CD4-positive, alpha-beta T cell treated with Interleukin-4 for 4 hours (primary cell): Measurements from ENCODE around the gene RNLS.

ENCODE experiments used
- DNase-seq: peaks from one replicate; pipeline ENCODE4 v3.0.0-alpha.2; 2020

Gene RNLS

DNA sequence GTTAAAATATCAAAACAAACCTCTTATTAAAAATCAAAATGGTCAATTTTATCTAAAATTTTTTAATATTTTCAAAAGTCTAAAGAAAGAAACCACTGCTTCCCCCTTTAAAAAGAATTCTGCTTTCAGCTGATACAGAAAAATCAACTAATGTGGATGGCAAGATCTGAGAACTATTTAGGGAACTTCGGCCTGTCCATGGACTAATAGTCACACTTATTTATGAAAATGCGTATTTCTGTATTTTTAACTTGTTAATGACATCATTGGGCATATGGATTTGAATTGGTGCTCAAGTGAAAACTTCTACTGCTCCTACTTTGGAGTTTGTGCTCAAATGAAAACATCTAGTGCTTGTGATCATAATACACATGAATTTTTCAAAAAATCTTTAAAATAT lies 31.9 kb downstream of the RNLS start:
- no peak for DNase-seq

- DNase-seq: no peak
These were observed 36.6 kb downstream of the RNLS start for GRCh38 chr10:88546497-88546896.

DNA sequence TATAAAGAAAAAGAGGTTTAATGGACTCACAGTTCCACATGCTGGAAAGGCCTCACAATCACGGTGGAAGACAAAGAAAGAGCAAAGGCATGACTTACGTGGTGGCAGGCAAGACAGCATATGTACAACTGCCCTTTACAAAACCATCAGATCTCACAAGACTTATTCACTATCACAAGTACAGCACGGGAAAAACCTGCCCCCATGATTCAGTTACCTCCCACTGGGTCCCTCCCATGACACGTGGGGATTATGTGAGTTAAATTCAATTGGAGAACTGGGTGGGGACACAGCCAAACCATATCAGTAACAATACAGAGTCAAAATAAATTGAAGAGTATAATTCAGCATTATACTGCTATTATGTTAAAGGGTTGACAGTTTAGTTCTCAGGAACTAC lies 37.8 kb downstream of the RNLS start:
- no peak for DNase-seq

- no peak for DNase-seq
These were observed 38.8 kb downstream of the RNLS start for GRCh38 chr10:88544140-88544870.

DNA sequence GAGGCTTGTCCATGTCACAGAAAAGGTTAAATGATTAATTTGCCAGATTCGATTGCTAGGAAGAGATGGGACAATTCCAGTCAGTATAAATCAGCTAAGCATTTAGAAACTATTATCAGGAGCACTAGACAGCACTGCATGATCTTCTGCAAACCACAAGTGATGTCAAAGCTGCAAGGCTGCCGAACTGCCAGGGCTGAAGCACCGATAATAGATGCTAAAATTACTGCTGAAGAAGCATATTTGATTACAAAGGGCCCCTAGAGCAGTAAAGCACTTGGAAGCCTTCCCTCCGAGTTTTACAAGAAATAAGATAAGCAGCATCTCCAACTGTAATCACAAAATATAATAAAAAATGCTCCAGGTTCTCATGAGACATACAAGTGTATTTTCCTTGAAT lies 40.6 kb downstream of the RNLS start:
- DNase-seq: no peak

DNA sequence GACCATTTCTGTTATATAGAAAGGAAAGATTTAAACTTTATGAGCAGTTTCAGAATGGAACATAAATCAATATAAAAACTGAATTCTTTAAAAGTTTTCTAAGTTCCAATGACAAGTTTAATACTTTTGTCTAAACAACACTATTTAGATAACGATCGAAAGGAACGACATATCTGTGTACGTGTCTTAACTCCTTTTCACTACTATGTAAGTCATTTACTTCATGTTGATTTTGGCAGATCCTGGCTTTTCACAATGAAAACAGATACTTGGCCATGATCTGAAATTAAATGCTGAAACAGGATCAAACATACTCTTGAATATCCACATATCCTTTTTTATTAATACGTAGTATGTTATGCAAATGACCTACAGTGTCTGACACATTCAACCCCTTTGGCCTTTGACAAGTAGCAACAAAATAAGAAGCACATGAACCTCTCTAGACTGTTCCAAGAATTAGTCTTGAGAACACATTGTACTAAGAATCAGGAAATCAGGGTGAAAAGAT lies 41.9 kb downstream of the RNLS start:
- no peak for DNase-seq

DNA sequence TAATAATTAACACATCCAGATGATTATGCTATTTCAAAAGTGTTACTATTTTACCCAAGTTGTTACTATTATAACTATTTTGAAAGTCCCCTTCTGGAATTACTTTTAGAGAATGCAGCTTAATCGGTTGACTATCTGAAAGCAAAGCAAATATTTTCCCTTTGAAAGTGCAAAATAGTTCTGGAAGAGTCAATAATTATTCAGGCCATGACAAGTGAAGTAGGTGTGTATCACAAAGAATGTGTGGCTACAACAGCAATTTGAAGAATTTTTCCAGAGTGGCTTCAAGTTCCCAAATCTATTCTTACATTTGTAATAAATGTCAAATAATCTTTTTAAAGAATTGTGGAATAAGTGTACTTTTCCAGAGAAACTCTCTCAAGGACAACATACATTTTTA lies 42.8 kb downstream of the RNLS start:
- no peak for DNase-seq

- no peak for DNase-seq
These were observed 45.1 kb downstream of the RNLS start for GRCh38 chr10:88538048-88538447.

DNA sequence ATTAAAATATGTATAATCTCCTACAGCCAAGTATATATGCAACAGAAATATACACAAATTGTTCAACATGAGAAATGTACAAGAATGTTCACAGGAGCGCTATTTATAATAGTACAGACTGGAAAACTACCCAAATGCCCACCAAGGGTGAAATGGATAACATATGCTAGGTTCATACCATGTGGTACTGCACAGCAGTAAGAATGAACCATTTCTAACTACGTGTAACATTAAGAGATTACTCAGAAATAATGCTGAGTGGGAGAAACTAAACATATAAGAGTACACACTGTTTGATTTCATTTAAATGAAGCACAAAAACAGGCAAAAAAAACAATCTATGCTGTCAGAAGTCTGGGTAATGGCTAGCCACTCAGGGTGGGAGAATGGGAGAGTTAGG lies 45.8 kb downstream of the RNLS start:
- no peak for DNase-seq

DNA sequence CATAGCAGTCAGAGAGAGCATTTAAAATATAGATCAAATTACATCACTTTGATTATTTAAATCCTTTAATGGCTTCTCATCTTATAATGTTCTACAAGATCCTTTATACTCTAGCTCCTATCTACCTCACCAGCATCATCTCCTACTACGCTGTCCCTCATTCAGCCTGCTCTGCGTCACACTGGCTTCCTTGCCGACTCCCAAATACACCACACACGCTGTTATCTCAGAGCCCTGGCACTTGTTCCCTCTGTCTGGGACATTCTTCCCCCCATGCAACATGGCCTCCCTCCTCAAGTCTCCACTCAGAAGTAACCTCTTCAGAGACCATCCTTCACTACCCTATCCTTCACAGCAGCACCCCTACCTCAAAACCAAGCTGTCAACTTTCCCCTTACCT lies 46.7 kb downstream of the RNLS start:
- no peak for DNase-seq

- no peak for DNase-seq
These were observed 48.9 kb downstream of the RNLS start for GRCh38 chr10:88534072-88534665.

DNA sequence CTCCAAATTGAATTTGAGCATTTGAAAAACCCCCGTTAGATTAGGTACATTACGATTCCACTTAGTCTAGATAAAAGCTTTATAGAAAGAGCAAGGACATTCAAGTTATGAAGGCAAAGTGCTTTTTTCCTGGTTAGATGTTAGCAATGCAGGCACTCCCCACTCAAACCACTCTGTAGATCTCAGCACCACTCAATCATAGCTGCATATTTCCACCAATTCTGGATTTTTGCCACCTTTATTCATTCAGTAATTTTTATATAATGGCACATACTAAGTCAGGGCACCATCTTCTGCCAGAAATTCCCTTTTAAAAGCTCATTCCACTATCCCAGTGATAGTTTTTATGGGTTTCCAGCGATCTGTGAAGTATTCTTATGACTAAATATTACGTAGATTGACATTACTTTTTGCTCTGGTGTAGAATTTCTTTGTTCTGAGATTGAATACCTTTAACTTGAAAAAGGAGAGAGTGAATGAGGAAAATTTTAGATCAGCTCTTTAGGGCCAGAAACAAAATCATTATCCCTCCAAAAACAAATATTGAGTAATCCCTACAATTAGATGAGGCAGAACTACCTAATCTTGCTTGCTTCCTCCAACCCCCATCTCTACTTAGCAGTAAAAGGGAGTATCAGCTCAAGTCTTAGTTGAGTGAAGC lies 51.6 kb downstream of the RNLS start:
- DNase-seq: no peak

- DNase-seq: no peak
These were observed 52.3 kb downstream of the RNLS start for GRCh38 chr10:88530629-88531391.

GRCh38 chr10:88530093-88530492 lies 53.0 kb downstream of the RNLS start:
- no peak for DNase-seq

- DNase-seq: no peak
These were observed 54.1 kb downstream of the RNLS start for GRCh38 chr10:88528806-88529570.

DNA sequence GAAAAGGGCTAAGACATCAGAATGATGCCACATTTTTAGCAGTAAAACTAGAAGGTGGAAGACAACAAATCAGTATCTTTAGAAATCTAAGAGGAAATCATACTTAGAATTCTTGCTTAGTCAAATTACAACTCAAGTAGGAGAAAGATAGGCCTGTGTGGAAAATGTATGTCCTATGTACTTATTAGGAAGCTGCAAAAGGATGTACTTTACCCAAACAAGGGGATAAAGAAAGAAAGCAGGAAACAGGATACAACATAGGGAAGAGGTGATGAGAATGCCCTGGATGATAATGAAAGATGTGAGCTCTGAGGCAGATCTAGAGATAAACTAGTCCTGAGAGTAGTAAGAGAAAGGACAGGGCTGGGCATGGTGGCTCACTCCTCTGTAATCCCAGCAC lies 54.9 kb downstream of the RNLS start:
- DNase-seq: no peak

DNA sequence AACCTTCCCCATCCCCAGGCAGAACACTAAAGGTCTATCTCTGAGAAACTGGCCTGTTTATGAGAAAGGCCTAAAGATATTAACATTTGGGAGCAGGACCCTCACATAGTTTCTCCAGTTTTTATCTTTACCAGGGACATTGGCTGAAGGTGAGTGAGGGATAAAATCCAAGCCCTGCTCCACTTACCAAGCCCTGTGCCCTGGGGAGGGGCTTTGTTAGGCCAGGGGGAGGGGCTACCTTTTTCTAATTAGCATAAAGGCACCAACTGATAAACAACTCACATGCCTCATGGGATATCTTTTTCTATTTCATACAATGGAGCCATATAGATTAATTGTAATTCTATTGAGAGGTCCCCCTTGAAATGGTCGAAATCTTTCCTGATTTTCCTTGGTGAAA lies 55.9 kb downstream of the RNLS start:
- no peak for DNase-seq

DNA sequence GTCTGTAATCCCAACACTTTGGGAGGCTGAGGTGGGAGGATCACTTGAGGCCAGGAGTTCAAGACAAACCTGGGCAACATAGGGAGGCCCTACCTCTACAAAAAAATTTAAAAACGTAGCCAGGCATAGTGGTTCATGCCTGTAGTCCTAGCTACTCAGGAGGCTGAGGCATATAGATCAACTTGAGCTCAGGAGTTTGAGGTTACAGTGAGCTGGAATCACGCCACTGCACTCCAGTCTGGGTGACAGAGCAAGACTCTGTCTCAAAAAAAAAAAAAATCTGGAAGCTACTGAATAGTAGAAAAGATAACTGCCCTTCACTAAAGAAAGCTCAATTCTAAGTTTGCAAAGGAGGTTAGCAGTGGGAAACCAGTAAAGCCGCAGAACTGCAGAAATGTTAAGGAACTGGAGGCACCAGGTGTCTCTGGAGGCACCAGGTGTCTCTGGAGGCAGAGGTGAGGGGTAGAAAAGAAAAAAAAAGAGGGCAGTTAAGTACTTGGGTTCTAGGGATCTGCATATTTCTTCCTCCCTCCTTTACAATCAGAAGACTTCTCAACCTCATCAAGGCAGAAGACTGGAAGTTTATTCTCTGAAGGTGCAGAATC lies 56.5 kb downstream of the RNLS start:
- no peak for DNase-seq

DNA sequence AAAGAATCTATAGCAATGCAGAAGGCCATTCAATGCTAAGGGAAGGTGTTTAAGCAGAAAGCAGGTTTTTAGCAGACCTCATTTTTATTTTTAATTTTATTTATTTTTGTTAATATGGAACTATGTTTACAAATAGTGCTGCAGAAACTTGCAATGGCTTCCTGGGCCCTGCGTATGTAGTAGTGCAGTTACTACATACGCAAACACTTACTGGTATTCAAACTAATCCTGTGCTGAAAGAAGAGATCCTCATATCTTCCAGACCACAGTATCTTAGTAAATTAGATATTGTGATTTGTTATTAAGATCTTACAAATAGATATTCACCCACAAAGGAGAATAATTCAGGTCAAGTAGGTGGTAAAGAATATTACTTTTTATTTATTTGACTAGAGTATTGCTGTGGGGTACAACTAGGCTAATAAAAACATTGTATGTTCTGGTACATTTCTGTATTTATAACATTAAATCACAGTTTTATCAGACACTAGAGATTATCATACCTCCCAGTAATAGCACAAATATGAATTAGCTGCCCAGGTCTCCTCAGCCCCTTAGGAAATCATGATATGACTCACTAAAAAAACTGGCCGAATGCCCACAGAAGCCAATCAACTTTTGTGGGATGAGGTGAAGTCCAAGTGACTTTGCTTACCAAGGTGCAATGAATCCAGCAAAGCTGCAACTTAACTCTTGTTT lies 57.6 kb downstream of the RNLS start:
- no peak for DNase-seq

DNA sequence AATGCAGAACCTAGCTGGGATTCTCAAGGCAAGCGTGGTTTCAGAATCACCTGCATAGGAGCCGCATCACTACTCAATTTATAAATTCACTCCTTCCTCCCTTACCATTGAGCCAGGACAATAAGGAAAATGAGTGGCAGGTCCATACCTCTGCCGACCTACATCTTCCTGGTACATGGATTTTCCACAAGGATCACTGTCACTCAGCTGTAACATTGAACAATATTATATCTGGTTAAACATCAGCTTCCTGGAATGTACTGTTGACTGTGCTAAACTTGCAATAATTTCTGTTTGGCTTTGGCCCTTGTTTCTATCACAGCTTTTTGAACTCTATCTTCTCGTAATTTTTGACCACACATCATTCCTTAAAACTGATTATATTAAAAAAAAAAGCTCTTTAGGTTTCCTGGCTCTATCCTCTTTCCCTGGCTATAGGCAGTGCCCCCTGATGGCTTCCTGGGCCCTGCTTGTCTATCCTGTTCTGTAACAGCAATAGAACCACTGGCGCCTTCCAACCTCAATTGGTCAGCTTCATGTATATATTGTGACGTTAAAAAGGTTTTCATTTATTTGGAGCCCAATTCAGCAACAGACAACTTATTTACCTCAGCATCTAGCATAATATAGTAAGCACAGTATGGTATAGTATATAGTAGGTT lies 59.2 kb downstream of the RNLS start:
- DNase-seq: no peak

DNA sequence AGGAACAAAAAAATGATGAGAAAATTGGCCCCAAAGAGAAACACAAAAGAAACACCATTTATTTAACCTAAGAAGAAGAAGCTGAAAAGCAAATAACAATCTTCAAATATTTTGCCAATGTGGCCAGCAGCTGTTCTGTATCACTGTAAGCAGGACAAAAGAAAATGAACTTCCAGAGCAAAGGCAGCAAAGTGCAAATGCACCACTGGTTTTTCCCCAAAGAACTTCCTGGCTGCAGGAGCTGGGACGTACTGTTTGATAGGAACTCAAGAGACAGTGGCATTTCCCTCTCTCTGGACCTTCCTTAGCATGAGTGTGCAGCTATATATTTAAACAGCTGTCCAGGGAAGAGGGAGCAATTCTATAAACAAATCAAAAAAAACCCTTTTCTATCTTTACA lies 60.4 kb downstream of the RNLS start:
- DNase-seq: no peak
